Stimulated activated CD8-positive, alpha-beta memory T cell treated with anti-CD3 and anti-CD28 coated beads, Interleukin-15, amount 100 ng/mL, for 48 hours (primary cell): ENCODE results near the gene F11.
"Not testable (repeated sequence)": the region's sequence is repeated elsewhere in the genome, so short reads cannot be mapped to it uniquely, and the experiment has no call there.

Experiments
- DNase-seq, 2 donors: peaks; one replicate each; pipeline ENCODE4 v3.0.0-alpha.2; 2020; ENCODE audit warnings: low read depth in 2 of 2

F11 gene

GRCh38 chr4:186265683-186266652, at the start of gene F11:
Gene F11, plus strand, starts transcription at chr4:186266189. Its CDS starts 948 bp downstream, at chr4:186267137.
- no peak for DNase-seq

DNA sequence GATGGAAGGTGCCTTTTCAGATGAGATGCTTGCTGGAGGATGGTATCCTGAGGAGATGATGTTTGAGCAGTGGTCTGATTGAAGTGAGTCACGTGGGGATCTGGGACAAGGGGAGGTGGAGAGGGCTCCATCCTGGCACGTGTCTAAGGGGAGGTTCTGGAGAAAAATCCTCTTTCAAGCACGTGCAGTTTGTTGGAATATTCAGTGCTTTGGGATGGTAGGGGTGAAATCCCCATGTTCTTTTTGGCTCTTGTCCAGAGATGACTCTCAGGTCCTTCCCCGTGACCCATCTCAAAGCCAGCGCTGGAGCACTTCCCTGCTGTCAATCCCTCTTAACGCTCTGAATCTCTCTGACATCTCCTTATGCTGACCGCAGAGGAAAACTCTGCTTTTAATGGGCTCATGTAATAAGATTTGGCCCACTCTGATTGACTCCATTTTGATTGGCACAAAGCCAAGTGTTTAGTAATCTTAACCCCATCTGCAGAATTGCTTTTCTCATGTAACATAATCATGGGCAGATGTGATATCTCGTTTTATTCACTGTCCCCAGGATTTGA, 49.4 kb upstream of the F11 start:
- DNase-seq = no peak

DNA sequence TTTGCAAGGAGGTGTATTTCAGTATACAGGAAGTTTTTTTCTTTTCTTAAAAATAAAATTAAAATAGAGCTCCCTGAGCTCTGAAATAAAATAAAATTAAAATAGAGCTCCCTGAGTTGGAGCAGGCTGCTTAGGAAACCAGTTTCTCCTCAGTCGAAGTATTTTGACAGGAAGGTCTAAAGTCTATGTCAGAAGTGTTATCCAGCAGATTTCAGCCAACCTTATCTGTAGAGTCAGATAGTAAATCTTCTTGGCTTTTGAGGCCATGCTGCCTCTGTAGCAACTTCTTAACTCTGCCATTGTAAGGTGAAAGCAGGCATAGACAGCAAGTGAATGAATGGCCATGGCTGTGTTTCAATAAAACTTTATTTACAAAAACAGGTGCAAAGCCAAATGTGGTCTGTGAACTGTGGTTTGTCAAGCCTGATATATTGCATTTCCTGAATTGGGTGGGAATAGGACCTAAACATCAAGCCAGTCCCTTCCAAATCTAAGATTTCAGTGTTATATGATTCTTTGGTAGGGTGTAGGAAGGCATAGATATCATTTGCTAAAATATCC, 48.2 kb upstream of the F11 start:
- no peak for DNase-seq

DNA sequence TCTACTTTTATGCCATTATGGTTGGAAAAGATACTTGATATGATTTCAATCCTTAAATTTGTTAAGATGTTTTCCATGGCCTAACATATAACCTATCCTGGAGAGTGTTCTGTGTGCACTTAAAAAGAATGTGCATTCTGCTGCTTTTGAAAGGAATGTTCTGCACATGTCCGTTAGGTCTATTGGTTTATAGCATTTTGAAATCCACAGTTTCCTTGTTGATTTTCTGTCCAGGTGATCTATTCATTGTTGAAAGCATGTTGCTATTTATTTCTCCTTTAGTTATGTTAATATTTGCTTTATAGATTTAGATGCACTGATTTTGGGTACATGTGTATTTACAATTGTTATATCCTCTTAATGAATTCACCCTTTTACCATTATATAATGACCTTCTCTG, 44.4 kb upstream of the F11 start:
- no peak for DNase-seq

- DNase-seq = no peak
These were observed 40.1 kb upstream of the F11 start for GRCh38 chr4:186225848-186226247.

GRCh38 chr4:186226521-186227189, 39.3 kb upstream of the F11 start:
- DNase-seq = no peak

GRCh38 chr4:186227221-186227620, 38.8 kb upstream of the F11 start, which contains the start of gene KLKB1:
Gene KLKB1, plus strand, starts transcription at chr4:186227507. Its CDS starts 689 bp downstream, at chr4:186228196.
- no peak for DNase-seq

- DNase-seq = no peak
These were observed 38.1 kb upstream of the F11 start for GRCh38 chr4:186227744-186228513.

GRCh38 chr4:186228514-186228894, 37.5 kb upstream of the F11 start:
- no peak for DNase-seq

DNA sequence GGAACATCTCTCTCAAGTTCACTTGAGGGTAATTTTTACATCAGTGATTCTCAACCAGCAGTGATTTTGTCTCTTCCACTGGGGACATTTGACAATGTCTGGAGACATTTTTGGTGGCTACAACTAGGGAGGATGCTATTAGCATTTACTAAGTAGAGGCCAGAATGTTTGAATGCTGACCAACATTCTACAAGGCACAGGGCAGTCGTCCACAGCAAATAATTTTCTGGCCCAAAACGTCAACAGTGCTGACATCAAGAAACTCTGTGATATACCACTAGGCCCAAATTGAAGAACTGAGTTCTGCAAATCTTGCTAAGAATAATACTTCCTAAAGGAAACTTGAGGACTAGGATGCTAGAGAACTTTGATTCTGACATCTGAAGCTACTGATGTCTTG, 31.6 kb upstream of the F11 start:
- no peak for DNase-seq

DNA sequence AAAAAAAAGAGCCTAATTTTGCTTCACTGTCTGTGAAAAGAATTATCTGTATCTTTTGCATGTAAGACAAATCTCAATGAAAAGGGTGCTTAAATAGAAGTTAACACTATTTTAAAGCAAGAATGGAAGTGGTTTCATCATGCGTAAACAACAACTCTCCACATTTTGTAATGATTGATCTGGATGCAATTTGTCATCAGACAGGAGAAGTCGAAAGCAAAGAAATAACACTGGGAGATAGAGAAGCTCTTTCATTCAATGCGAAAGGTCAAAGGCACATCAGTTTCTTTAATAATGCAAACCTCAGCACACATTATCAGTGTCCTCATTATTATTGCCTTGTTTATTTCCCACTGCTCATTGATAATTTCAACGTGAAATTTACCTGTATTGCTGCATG, 29.9 kb upstream of the F11 start:
- no peak for DNase-seq

- DNase-seq = no peak
These were observed 25.5 kb upstream of the F11 start for GRCh38 chr4:186240452-186240847.

DNA sequence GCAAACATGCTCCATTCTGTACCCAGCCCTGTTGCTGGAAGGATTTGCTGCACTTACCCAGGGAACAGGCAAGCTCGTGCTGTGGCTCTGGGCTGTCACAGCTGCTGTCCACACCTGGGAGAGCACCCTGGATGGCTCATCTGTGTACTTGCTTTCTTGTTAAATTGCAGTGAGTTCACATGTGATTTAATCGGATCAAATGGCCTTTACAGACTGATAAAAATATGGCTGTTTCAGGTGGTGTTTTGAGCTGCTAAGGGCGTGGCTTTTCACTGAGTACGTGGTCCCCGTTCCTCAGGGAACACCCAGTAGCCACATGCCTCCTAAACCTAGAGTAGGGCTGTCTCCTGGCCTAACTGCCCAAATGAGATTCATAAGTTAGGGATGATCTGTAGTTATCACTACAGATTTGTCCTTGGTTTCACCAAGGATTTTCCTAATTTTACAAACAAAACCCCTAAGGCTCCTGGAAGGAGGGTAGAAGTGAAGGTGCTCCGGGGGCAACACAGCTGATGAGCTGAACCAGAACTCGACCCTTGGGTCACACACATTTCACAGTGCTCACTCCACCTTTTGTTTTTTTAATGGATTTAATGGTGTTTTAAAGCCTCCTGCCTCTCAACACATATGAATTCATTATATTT, 25.0 kb upstream of the F11 start:
- no peak for DNase-seq

GRCh38 chr4:186241616-186242015, 24.4 kb upstream of the F11 start:
- DNase-seq = no peak

DNA sequence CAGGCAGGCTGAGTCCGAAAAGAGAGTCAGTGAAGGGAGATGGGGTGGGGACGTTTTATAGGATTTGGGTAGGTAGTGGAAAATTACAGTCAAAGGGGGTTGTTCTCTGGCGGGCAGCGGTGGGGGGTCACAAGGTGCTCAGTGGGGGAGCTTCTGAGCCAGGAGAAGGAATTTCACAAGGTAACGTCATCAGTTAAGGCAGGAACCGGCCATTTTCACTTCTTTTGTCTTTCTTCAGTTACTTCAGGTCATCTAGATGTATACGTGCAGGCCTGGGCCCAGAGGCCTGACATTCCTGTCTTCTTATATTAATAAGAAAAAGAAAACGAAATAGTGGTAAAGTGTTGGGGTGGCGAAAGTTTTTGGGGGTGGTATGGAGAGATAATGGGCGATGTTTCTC, 24.0 kb upstream of the F11 start:
- DNase-seq = not testable (repeated sequence)

DNA sequence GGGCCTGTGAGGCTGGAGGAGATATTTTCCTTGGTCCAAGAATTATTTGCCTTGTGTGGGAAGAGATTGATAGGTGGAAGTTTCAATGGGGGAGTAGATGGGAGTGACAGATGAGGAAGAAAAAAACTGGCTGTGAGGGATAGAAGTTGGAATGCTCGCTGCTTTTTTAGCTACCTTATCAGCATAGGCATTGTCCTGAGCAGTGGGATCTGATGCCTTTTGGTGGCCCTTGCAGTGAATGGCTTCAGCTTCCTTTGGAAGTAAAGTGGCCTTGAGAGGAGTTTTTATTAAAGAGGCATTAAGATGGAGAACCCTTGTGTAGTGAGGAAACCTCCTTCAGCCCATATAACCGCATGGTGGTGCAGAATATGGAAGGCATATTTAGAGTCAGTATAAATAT, 22.7 kb upstream of the F11 start:
- no peak for DNase-seq

- DNase-seq = no peak
These were observed 21.2 kb upstream of the F11 start for GRCh38 chr4:186244835-186245234.

DNA sequence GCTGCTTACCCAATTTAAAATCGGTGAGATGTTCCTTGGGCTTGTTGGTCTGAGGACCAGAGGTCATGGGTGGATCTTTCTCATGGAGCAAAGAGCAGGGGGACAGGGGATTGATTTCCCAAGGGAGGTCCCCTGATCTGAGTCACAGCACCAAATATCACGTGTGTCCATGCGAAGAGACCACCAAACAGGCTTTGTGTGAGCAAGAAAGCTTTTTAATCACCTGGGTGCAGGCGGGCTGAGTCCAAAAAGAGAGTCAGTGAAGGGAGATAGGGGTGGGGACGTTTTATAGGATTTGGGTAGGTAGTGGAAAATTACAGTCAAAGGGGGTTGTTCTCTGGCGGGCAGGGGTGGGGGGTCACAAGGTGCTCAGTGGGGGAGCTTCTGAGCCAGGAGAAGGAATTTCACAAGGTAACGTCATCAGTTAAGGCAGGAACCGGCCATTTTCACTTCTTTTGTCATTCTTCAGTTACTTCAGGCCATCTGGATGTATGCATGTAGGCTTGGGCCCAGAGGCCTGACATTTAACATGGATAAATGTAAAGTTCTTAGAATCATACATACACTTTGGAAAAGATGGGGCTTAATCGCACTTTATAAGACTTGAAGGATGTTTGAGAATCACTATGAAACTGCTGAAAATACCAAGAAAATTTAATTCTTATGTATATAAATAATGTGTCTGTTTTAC, 18.8 kb upstream of the F11 start:
- not testable (repeated sequence) for DNase-seq

DNA sequence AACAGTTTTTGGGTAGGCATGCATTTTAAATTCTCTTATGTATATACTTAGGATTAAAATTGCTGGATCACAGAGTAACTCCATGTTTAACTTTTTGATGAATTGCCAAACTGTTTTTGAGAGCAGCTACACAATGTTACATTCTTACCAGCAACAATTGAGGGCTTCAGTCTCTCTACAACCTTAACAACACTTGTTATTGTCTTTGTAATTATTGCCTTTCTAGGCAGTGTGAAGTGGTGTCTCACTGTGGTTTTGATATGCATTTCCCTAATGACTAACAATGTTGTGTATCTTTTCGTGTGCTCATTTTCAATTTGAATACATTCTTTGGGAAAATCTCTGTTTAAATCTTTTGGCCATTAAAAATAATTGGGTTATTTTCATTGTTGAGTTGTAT, 17.3 kb upstream of the F11 start:
- no peak for DNase-seq
